NT2/D1 (cell line): ENCODE results near the gene MYDGF.

Experiments used
- YY1 ChIP-seq: IDR thresholded peaks from 2 replicates; pipeline ENCODE4 v1.6.1; 2011; ENCODE audit not compliant: insufficient read length, insufficient read depth
- ZNF274 ChIP-seq: IDR thresholded peaks from 2 replicates; pipeline ENCODE4 v1.6.1; 2011; ENCODE audit warnings: mild to moderate bottlenecking, low read depth, low read length

GRCh38 chr19:4695224-4695731 is 25.1 kb upstream of the MYDGF start:
- no peak for TF ChIP-seq YY1
- no peak for TF ChIP-seq ZNF274
